Neural cell (in vitro differentiated cells): Measurements from ENCODE around the gene DPP10. TPM values are rescaled to one million over a fixed set of nuclear protein-coding genes. Genes with fewer than 3 reads are reported as not detected.

Source experiments
- H2AFZ ChIP-seq: fragments of 200-600, 300-800 bp; sonication (generic), shearing (Covaris generic); 2 replicates; pipeline ENCODE4 v1.6.0; 2014; ENCODE audit warnings: low read depth, mild to moderate bottlenecking, antibody characterized with exemption, low read length, moderate library complexity
- H3F3A ChIP-seq: fragments of 200-600 bp; shearing (Covaris generic); 2 replicates; pipeline ENCODE4 v1.6.1; 2016; ENCODE audit warnings: mild to moderate bottlenecking, moderate library complexity, mixed read lengths, antibody characterized with exemption, low read length; ENCODE audit not compliant: insufficient read depth, poor library complexity, severe bottlenecking
- H3K27ac ChIP-seq: fragments of 200-600, 300-800 bp; sonication (generic), shearing (Covaris generic); 2 replicates; pipeline ENCODE4 v1.5.1; 2014; ENCODE audit warnings: mild to moderate bottlenecking, low read length, moderate library complexity
- H3K27me3 ChIP-seq: fragments of 300-800, 200-600 bp; sonication (generic), shearing (Covaris generic); 2 replicates; pipeline ENCODE4 v1.6.0; 2014; ENCODE audit warnings: mild to moderate bottlenecking, low read depth, low read length, moderate library complexity; ENCODE audit not compliant: insufficient read depth
- H3K36me3 ChIP-seq: fragments of 300-800, 200-600 bp; sonication (generic), shearing (Covaris generic); 2 replicates; pipeline ENCODE4 v1.5.1; 2014; ENCODE audit warnings: mild to moderate bottlenecking, antibody characterized with exemption, low read length, moderate library complexity; ENCODE audit not compliant: insufficient read depth
- H3K4me2 ChIP-seq: fragments of 300-800, 200-600 bp; sonication (generic), shearing (Covaris generic); 2 replicates; pipeline ENCODE4 v1.6.0; 2014; ENCODE audit warnings: mild to moderate bottlenecking, low read length
- H3K4me3 ChIP-seq: fragments of 300-800, 200-600 bp; sonication (generic), shearing (Covaris generic); 2 replicates; pipeline ENCODE4 v1.5.1; 2014; ENCODE audit warnings: mild to moderate bottlenecking, low read length, moderate library complexity
- H3K79me2 ChIP-seq: fragments of 200-600 bp; shearing (Covaris generic); replicated peaks from 2 replicates; pipeline ENCODE4 v1.6.0; 2014; ENCODE audit warnings: mild to moderate bottlenecking, low read length, moderate library complexity; ENCODE audit not compliant: insufficient read depth
- H3K9ac ChIP-seq: fragments of 300-800, 200-600 bp; sonication (generic), shearing (Covaris generic); 2 replicates; pipeline ENCODE4 v1.6.1; 2016; ENCODE audit warnings: mild to moderate bottlenecking, low read length, mixed read lengths
- H3K9me2 ChIP-seq: fragments of 200-600 bp; shearing (Covaris generic); 2 replicates; pipeline ENCODE4 v1.6.1; 2016; ENCODE audit warnings: mild to moderate bottlenecking, low read length, mixed read lengths; ENCODE audit not compliant: insufficient read depth
- H3K9me3 ChIP-seq: fragments of 200-600, 300-800 bp; sonication (generic), shearing (Covaris generic); 2 replicates; pipeline ENCODE4 v1.6.1; 2016; ENCODE audit warnings: mild to moderate bottlenecking, mixed run types, low read length, moderate library complexity, mixed read lengths
- H4K20me1 ChIP-seq: fragments of 200-600 bp; shearing (Covaris generic); 2 replicates; pipeline ENCODE4 v1.6.1; 2016; ENCODE audit warnings: mild to moderate bottlenecking, mixed run types; ENCODE audit not compliant: insufficient read depth
- CTCF ChIP-seq: fragments of 450-650 bp; IDR thresholded peaks from 2 replicates; pipeline ENCODE4 v1.5.1; 2014; ENCODE audit warnings: antibody characterized with exemption, mild to moderate bottlenecking, moderate library complexity; ENCODE audit not compliant: poor library complexity, severe bottlenecking
- EP300 ChIP-seq: fragments of 450-650 bp; conservative IDR thresholded peaks from 2 replicates; pipeline ENCODE4 v1.6.1; 2014; ENCODE audit warnings: antibody characterized with exemption, mild to moderate bottlenecking, moderate library complexity; ENCODE audit not compliant: poor library complexity, severe bottlenecking
- EZH2 ChIP-seq: fragments of 200-600, 300-800 bp; shearing (Covaris generic), sonication (generic); IDR thresholded peaks from 2 replicates; pipeline ENCODE4 v1.6.1; 2014; ENCODE audit warnings: antibody characterized with exemption, low read length, borderline replicate concordance, mild to moderate bottlenecking; ENCODE audit not compliant: insufficient read depth, poor library complexity, severe bottlenecking
- MXI1 ChIP-seq: fragments of 450-650 bp; conservative IDR thresholded peaks from 2 replicates; pipeline ENCODE4 v1.6.1; 2014; ENCODE audit warnings: antibody characterized with exemption, mild to moderate bottlenecking; ENCODE audit not compliant: poor library complexity, severe bottlenecking
- POLR2AphosphoS5 ChIP-seq: IDR thresholded peaks from 2 replicates; pipeline ENCODE4 v1.6.1; 2012
- RAD21 ChIP-seq: fragments of 450-650 bp; conservative IDR thresholded peaks from 2 replicates; pipeline ENCODE4 v1.6.1; 2014; ENCODE audit warnings: antibody characterized with exemption, mild to moderate bottlenecking, moderate library complexity
- REST ChIP-seq: IDR thresholded peaks from 2 replicates; pipeline ENCODE4 v1.6.1; 2012; ENCODE audit warnings: borderline replicate concordance
- SMC3 ChIP-seq: fragments of 450-650 bp; conservative IDR thresholded peaks from 2 replicates; pipeline ENCODE4 v1.6.1; 2014; ENCODE audit warnings: antibody characterized with exemption, mild to moderate bottlenecking, moderate library complexity; ENCODE audit not compliant: poor library complexity
- TAF1 ChIP-seq: IDR thresholded peaks from 2 replicates; pipeline ENCODE4 v1.6.1; 2012; ENCODE audit warnings: low read depth
- polyA plus RNA-seq: library from polyadenylated mRNA; depleted of rRNA; stranded (reverse); fragments of >200 nt; gene quantifications from 2 replicates; pipeline ENCODE4 v1.2.3, GENCODE V29; 2014

Gene DPP10
- polyA plus RNA-seq, 1 donor from 2014 or later, result 13.9 TPM

- no peaks in the 10 kb centered on the region for H4K20me1 ChIP-seq
- no peaks in the 10 kb centered on the region for H3K27me3 ChIP-seq
These were observed 1099.4 kb downstream of the DPP10 start for GRCh38 chr2:115541814-115542213.

GRCh38 chr2:115542331-115542730 is 1099.9 kb downstream of the DPP10 start:
- Histone ChIP-seq H3K4me3 (no peak overlapping the region), H3K4me2 (no peak overlapping the region), H3K9me3 (no peaks in the 10 kb centered on the region), H3K9me2 (no peaks in the 10 kb centered on the region), H3K9ac (no peak overlapping the region), H3F3A (no peaks in the 10 kb centered on the region), H4K20me1 (no peaks in the 10 kb centered on the region), H3K79me2 (no peaks in the 10 kb centered on the region), H2AFZ (no peak overlapping the region), H3K27ac (no peak overlapping the region), H3K36me3 (no peaks in the 10 kb centered on the region), H3K27me3 (no peaks in the 10 kb centered on the region)
- TF ChIP-seq MXI1, result no peak
- TF ChIP-seq TAF1, result no peak
- TF ChIP-seq SMC3, result no peak
- TF ChIP-seq RAD21, result no peak
- no peak for TF ChIP-seq CTCF
- TF ChIP-seq EZH2, result no peak
- no peak for TF ChIP-seq POLR2AphosphoS5

More at GRCh38 chr2:115541814-115542213, 1099.4 kb downstream of the DPP10 start:
- no peaks in the 10 kb centered on the region for H3K9me3 ChIP-seq
- no peaks in the 10 kb centered on the region for H3F3A ChIP-seq
- H3K9me2 ChIP-seq, result no peaks in the 10 kb centered on the region
- no peaks in the 10 kb centered on the region for H3K36me3 ChIP-seq
- TF ChIP-seq POLR2AphosphoS5 (no peak), EP300 (no peak), REST (no peak), RAD21 (no peak), CTCF (no peak), TAF1 (no peak), SMC3 (no peak), EZH2 (no peak), MXI1 (no peak)
- H3K4me3 ChIP-seq, result no peak overlapping the region
- no peaks in the 10 kb centered on the region for H3K79me2 ChIP-seq
- no peak overlapping the region for H3K27ac ChIP-seq
- H2AFZ ChIP-seq, result no peak overlapping the region
- no peak overlapping the region for H3K9ac ChIP-seq
- H3K4me2 ChIP-seq, result no peak overlapping the region
